IMR-90 (cell line): ENCODE data around the gene NUMA1.

ENCODE experiments used
- CEBPB ChIP-seq: IDR thresholded peaks from 2 replicates; pipeline ENCODE4 v1.6.1; 2012; ENCODE audit warnings: low read depth, low read length, improper control_type of control experiment
- CTCF ChIP-seq: conservative IDR thresholded peaks from 2 replicates; pipeline ENCODE4 v1.5.1; 2012; ENCODE audit warnings: mild to moderate bottlenecking, low read depth, low read length, improper control_type of control experiment
- POLR2A ChIP-seq: IDR thresholded peaks from 2 replicates; pipeline ENCODE4 v1.6.1; 2012; ENCODE audit warnings: mild to moderate bottlenecking, low read depth, low read length
- RAD21 ChIP-seq: IDR thresholded peaks from 2 replicates; pipeline ENCODE4 v1.6.1; 2012; ENCODE audit warnings: low read length, improper control_type of control experiment
- USF2 ChIP-seq: fragments of 150-350 bp; IDR thresholded peaks from 2 replicates; pipeline ENCODE4 v1.6.1; 2017; ENCODE audit warnings: mild to moderate bottlenecking, antibody characterized with exemption, low read length, low read depth

GRCh38 chr11:72061739-72062396, 18.5 kb downstream of the NUMA1 start:
- TF ChIP-seq CTCF, result no peak
- TF ChIP-seq POLR2A, result no peak
- no peak for TF ChIP-seq CEBPB
- no peak for TF ChIP-seq RAD21
- no peak for TF ChIP-seq USF2
